Smooth muscle cell (in vitro differentiated cells): ENCODE data around the gene LBP. TPM values are rescaled to one million over a fixed set of nuclear protein-coding genes. Genes with fewer than 3 reads are reported as not detected.

Experiments used
- DNase-seq: peaks from one replicate; lab custom pipeline; 2025; ENCODE audit not compliant: unreplicated experiment; lab: John Stamatoyannopoulos, UW
- H2AFZ ChIP-seq: fragments of 200-600 bp; sonication (generic); 2 replicates; pipeline ENCODE4 v1.6.0; 2016; ENCODE audit warnings: antibody characterized with exemption, low read depth, mild to moderate bottlenecking
- H3F3A ChIP-seq: fragments of 200-600 bp; sonication (generic); 2 replicates; pipeline ENCODE4 v1.6.0; 2017; ENCODE audit warnings: antibody characterized with exemption, low read depth
- H3K27ac ChIP-seq: fragments of 200-600 bp; sonication (generic); 2 replicates; pipeline ENCODE4 v1.5.1; 2016; ENCODE audit warnings: low read depth, mild to moderate bottlenecking
- H3K27me3 ChIP-seq: fragments of 200-600 bp; sonication (generic); 2 replicates; pipeline ENCODE4 v1.6.1; 2016; ENCODE audit warnings: low read depth, mild to moderate bottlenecking
- H3K36me3 ChIP-seq: fragments of 200-600 bp; sonication (generic); 2 replicates; pipeline ENCODE4 v1.5.1; 2016; ENCODE audit warnings: low read depth
- H3K4me1 ChIP-seq: fragments of 200-600 bp; sonication (generic); 2 replicates; pipeline ENCODE4 v1.5.1; 2016; ENCODE audit warnings: low read depth
- H3K4me2 ChIP-seq: fragments of 200-600 bp; sonication (generic); 2 replicates; pipeline ENCODE4 v1.6.0; 2016; ENCODE audit warnings: mild to moderate bottlenecking
- H3K4me3 ChIP-seq: fragments of 200-600 bp; sonication (generic); 2 replicates; pipeline ENCODE4 v1.5.1; 2016; ENCODE audit warnings: mild to moderate bottlenecking
- H3K79me2 ChIP-seq: fragments of 200-600 bp; sonication (generic); 2 replicates; pipeline ENCODE4 v1.6.0; 2016; ENCODE audit warnings: low read depth, mild to moderate bottlenecking
- H3K9ac ChIP-seq: fragments of 200-600 bp; sonication (generic); 2 replicates; pipeline ENCODE4 v1.6.0; 2016; ENCODE audit warnings: low read depth
- H3K9me3 ChIP-seq: fragments of 200-600 bp; sonication (generic); replicated peaks from 2 replicates; pipeline ENCODE4 v1.5.1; 2016; ENCODE audit warnings: low read depth
- H4K20me1 ChIP-seq: fragments of 200-600 bp; sonication (generic); 2 replicates; pipeline ENCODE4 v1.6.0; 2016; ENCODE audit warnings: low read depth
- WGBS: methylation state at CpG from one replicate; pipeline ENCODE4 v1.1.7; 2016; ENCODE audit warnings: low lambda C conversion rate; 5-methylcytosine and 5-hydroxymethylcytosine counted together
- polyA plus RNA-seq: library from polyadenylated mRNA; unstranded; fragments of >200 nt; fragmentation: Nextera tagmentation; extraction: Ambion mirVana; gene quantifications from 2 replicates; pipeline ENCODE4 v1.2.1, GENCODE V29; 2016
- total RNA-seq: library from RNA; depleted of rRNA; stranded (reverse); fragments of >200 nt; gene quantifications from 2 replicates; pipeline ENCODE4 v1.2.3, GENCODE V29; 2014
- TF ChIP-seq, protein P1 (sequence below): fragments of 200-600 bp; sonication (generic); IDR thresholded peaks from 2 replicates; pipeline ENCODE4 v1.5.1; 2017; ENCODE audit warnings: borderline replicate concordance, mild to moderate bottlenecking, antibody characterized with exemption; ENCODE audit not compliant: insufficient read depth, poor library complexity, severe bottlenecking

Gene LBP
- total and polyA plus RNA-seq, 2 experiments from 2014 or later = not detected

DNA sequence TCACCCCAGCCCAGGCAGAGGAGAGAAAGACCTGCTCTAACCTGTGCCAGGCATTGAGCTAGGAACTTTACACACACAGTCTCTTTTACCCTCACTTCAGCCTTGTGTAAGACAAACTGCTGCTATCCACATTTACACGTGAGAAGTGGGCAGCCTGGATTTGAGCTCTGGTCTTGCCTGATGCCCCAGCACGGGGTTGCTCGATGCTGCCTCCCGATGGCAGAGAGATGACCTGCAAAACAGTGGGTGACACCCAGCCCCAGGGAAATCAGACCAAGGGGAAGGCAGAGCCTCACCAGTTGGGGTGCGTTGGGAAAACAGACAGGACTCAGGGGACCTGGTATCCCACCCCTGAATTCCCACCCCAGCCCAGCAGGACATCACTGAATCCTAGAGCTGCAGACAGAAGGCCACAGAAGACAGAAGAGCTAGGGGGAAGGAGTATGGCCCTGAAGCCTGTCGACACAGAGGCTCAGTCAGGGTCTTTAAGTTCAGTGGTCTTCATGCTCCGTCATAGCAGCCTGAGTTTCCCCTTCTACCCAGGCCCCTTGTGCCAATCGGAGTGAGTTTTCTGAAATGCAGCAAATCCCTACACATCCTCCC lies 41.3 kb upstream of the LBP start:
- no peak overlapping the region for H3K4me3 ChIP-seq
- WGBS = 59% methylated on average over 8 of the region's 8 CpGs
- H3K36me3 ChIP-seq = no peaks in the 10 kb centered on the region
- TF ChIP-seq, protein P1, sequence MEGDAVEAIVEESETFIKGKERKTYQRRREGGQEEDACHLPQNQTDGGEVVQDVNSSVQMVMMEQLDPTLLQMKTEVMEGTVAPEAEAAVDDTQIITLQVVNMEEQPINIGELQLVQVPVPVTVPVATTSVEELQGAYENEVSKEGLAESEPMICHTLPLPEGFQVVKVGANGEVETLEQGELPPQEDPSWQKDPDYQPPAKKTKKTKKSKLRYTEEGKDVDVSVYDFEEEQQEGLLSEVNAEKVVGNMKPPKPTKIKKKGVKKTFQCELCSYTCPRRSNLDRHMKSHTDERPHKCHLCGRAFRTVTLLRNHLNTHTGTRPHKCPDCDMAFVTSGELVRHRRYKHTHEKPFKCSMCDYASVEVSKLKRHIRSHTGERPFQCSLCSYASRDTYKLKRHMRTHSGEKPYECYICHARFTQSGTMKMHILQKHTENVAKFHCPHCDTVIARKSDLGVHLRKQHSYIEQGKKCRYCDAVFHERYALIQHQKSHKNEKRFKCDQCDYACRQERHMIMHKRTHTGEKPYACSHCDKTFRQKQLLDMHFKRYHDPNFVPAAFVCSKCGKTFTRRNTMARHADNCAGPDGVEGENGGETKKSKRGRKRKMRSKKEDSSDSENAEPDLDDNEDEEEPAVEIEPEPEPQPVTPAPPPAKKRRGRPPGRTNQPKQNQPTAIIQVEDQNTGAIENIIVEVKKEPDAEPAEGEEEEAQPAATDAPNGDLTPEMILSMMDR = peak; percentile 36
- H3K9ac ChIP-seq = no peak overlapping the region
- no peaks in the 10 kb centered on the region for H3K79me2 ChIP-seq
- H3F3A ChIP-seq = no peaks in the 10 kb centered on the region
- H3K4me2 ChIP-seq = no peak overlapping the region
- no peaks in the 10 kb centered on the region for H3K4me1 ChIP-seq
- H3K27ac ChIP-seq = no peak overlapping the region
- peaks cover 4% of the 10 kb centered on the region for H3K27me3 ChIP-seq
- no peaks in the 10 kb centered on the region for H4K20me1 ChIP-seq
- no peak overlapping the region for H2AFZ ChIP-seq
- no peak for DNase-seq
- no peaks in the 10 kb centered on the region for H3K9me3 ChIP-seq

DNA sequence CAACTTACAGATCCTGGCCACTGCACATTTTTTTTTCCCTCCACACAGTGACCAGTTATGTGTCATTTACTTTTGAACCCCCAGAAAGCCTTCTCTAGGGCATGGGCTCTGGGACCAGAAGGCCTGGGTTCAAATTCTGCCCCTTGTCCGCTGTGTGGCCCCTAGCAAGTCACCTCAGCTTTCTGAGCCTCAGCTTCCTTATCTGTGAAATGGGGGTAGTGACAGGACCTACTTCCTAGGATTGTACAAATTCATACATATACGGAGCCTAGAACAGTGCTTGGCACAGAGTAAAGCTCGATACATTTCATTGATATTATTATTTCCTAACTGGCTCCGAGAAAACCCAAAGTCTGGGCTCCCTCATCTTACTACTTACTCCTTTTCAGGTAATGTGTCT lies 40.7 kb upstream of the LBP start:
- H3F3A ChIP-seq = no peaks in the 10 kb centered on the region
- H3K27ac ChIP-seq = no peak overlapping the region
- DNase-seq = no peak
- H3K4me2 ChIP-seq = no peak overlapping the region
- H4K20me1 ChIP-seq = no peaks in the 10 kb centered on the region
- H3K79me2 ChIP-seq = no peaks in the 10 kb centered on the region
- no peaks in the 10 kb centered on the region for H3K36me3 ChIP-seq
- H3K9ac ChIP-seq = no peak overlapping the region
- peaks cover 5% of the 10 kb centered on the region for H3K27me3 ChIP-seq
- TF ChIP-seq, protein P1 = no peak
- H3K4me1 ChIP-seq = no peaks in the 10 kb centered on the region
- H3K9me3 ChIP-seq = no peaks in the 10 kb centered on the region
- WGBS = 87% methylated on average over 4 of the region's 4 CpGs
- no peak overlapping the region for H3K4me3 ChIP-seq
- no peak overlapping the region for H2AFZ ChIP-seq

DNA sequence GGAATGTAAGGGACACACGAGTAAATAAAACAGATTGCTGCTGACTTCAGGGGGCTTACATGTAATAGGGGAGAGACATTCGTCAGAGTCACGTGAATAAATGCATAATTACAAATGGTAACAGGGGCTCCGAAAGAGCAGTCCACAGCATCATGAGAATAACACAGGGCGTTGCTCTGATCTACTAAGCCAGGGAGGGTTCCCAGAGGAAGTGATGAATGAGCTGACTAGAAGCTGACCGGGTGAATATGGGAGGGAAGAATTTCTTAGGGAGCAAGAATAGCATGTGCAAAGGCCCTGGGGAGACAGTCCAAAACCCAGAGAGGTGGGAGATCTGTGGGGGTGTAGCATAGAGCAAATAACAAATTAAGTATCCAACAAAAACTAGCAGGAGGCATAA lies 39.9 kb upstream of the LBP start:
- Histone ChIP-seq H3K36me3 (no peaks in the 10 kb centered on the region), H3K4me3 (no peak overlapping the region), H3K9me3 (no peaks in the 10 kb centered on the region), H3K27ac (no peak overlapping the region), H3K27me3 (peaks cover 12% of the 10 kb centered on the region), H2AFZ (no peak overlapping the region), H3K9ac (no peak overlapping the region), H3K79me2 (no peaks in the 10 kb centered on the region), H3F3A (no peaks in the 10 kb centered on the region), H3K4me1 (no peaks in the 10 kb centered on the region), H4K20me1 (no peaks in the 10 kb centered on the region), H3K4me2 (no peak overlapping the region)
- TF ChIP-seq, protein P1 = no peak
- no peak for DNase-seq
- 87% methylated on average over 6 of the region's 6 CpGs for WGBS

DNA sequence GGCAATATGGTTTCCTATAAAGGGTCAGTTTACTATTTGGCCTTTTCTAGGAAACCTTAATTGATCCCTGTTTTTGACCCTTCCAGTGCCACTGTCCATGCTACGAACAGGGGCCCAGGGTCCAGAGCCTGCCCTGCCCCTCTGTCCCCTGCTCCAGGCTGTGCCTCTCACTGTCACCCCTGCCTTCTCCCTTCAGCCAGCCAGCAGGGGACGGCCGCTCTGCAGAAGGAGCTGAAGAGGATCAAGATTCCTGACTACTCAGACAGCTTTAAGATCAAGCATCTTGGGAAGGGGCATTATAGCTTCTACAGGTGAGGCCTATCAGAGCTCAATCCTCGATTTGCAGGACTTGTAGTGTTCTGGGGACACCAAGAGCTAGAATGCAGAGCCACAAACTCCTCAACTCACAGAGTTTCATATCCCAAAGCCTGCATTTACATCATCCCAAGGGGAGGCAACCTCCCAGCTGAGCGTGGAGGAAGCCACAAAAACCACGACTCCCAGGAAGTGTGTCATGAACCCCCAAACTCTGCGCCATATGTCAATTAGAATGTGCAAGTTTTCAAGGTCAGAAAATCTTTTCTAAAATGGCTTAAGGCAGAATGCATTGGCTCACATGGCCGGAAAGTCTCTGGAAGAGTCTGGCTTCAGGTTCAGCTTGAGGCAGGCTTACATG lies 38.8 kb upstream of the LBP start:
- DNase-seq = no peak
- no peak overlapping the region for H3K27ac ChIP-seq
- 77% methylated on average over 8 of the region's 8 CpGs for WGBS
- no peaks in the 10 kb centered on the region for H3F3A ChIP-seq
- TF ChIP-seq, protein P1 = no peak
- no peak overlapping the region for H3K9ac ChIP-seq
- no peaks in the 10 kb centered on the region for H3K36me3 ChIP-seq
- no peak overlapping the region for H2AFZ ChIP-seq
- no peaks in the 10 kb centered on the region for H3K9me3 ChIP-seq
- H3K4me1 ChIP-seq = no peaks in the 10 kb centered on the region
- no peaks in the 10 kb centered on the region for H3K79me2 ChIP-seq
- H4K20me1 ChIP-seq = no peaks in the 10 kb centered on the region
- H3K27me3 ChIP-seq = peaks cover 14% of the 10 kb centered on the region
- H3K4me2 ChIP-seq = no peak overlapping the region
- H3K4me3 ChIP-seq = no peak overlapping the region
